GM12878 (cell line): ENCODE measurements around the gene IFT52.

Experiments used
- CHD2 ChIP-seq: IDR thresholded peaks from 2 replicates; pipeline ENCODE4 v1.6.1; 2011; ENCODE audit warnings: low read depth, low read length, improper control_type of control experiment, borderline replicate concordance
- EGR1 ChIP-seq, 2 experiments: IDR thresholded peaks; 1 replicate in 1 of 2; 2 replicates in 1 of 2; pipeline ENCODE4 v1.6.1; 2011 to 2012; ENCODE audit warnings: low read depth in 2 of 2, low read length in 2 of 2, borderline replicate concordance in 1 of 2, mild to moderate bottlenecking in 1 of 2, moderate library complexity in 1 of 2
- FOS ChIP-seq: IDR thresholded peaks from 3 replicates; pipeline ENCODE4 v1.6.1; 2011; ENCODE audit warnings: borderline replicate concordance; ENCODE audit not compliant: insufficient read length; ENCODE audit errors: extremely low read depth
- POLR2AphosphoS5 ChIP-seq: IDR thresholded peaks from 2 replicates; pipeline ENCODE4 v1.6.1; 2011; ENCODE audit warnings: mild to moderate bottlenecking, low read length, inconsistent platforms
- PRDM15 ChIP-seq: fragments of 450-650 bp; formaldehyde crosslinking; IDR thresholded peaks from 2 replicates; pipeline ENCODE4 v1.4.0; 2020; ENCODE audit warnings: mild to moderate bottlenecking, moderate library complexity
- RFX5 ChIP-seq: IDR thresholded peaks from 2 replicates; pipeline ENCODE4 v1.6.1; 2011; ENCODE audit warnings: low read depth, low read length, improper control_type of control experiment
- STAT1 ChIP-seq: fragments of 450-650 bp; conservative IDR thresholded peaks from 2 replicates; pipeline ENCODE4 v1.6.1; 2014; ENCODE audit warnings: antibody characterized with exemption, mild to moderate bottlenecking

GRCh38 chr20:43563429-43563828 is 27.3 kb upstream of the IFT52 start:
- no peak for TF ChIP-seq STAT1
- no peak for TF ChIP-seq RFX5
- TF ChIP-seq EGR1 (IDR thresholded peaks at IDR 0.05; ENCODE audit: borderline replicate concordance in 1 of 2, low read depth in 2 of 2, low read length in 2 of 2), result no peak
- TF ChIP-seq CHD2, result no peak
- TF ChIP-seq PRDM15 (CRISPR knock-in tag), result no peak
- TF ChIP-seq FOS, result no peak
- TF ChIP-seq POLR2AphosphoS5, result no peak
